Caco-2 (cell line): ENCODE data around the gene VEPH1. TPM values are rescaled to one million over a fixed set of nuclear protein-coding genes. Genes with fewer than 3 reads are reported as not detected.

Experiments used
- BruUV-seq: library from RNA; stranded (reverse); fragments of 400-500 nt; replicated peaks from 2 replicates; lab custom pipeline; 2021; lab: Mats Ljungman, UMichigan
- CTCF ChIA-PET: fragments of 300-600 bp; sonication (Branson Sonifier 250); formaldehyde crosslinking; loops from one replicate; lab custom pipeline; 2022; ENCODE audit warnings: antibody characterized with exemption; lab: Charles Lee
- POLR2A ChIA-PET: fragments of 300-600 bp; sonication (Branson Sonifier 250); formaldehyde crosslinking; loops from one replicate; lab custom pipeline; 2022; ENCODE audit warnings: antibody characterized with exemption; lab: Charles Lee
- DNase-seq, 2 experiments: peaks; one replicate each; pipeline versions ENCODE4 v3.0.0 to v3.0.0-alpha.2; 2020 to 2022
- H3K27me3 ChIP-seq: replicated peaks from 2 replicates; pipeline ENCODE4 v1.6.0; 2011; ENCODE audit warnings: low read length; ENCODE audit not compliant: control insufficient read depth, insufficient read depth
- H3K36me3 ChIP-seq: 2 replicates; pipeline ENCODE4 v1.5.1; 2011; ENCODE audit warnings: low read length; ENCODE audit not compliant: control insufficient read depth, insufficient read depth
- H3K4me1 ChIP-seq: fragments of 250-450 bp; sonication (Bioruptor Pico); 2 replicates; pipeline ENCODE4 v1.5.1; 2020; ENCODE audit warnings: mild to moderate bottlenecking
- H3K4me3 ChIP-seq: 2 replicates; pipeline ENCODE4 v1.5.1; 2011; ENCODE audit warnings: low read depth, mild to moderate bottlenecking, control low read depth, low read length
- H3K9me3 ChIP-seq: fragments of 250-450 bp; sonication (Bioruptor Pico); 2 replicates; pipeline ENCODE4 v1.5.1; 2020; ENCODE audit warnings: mild to moderate bottlenecking, moderate library complexity
- H3K27ac Mint-ChIP-seq: one replicate; pipeline ENCODE4 v1.8.0; 2022; ENCODE audit warnings: mixed read lengths; ENCODE audit not compliant: unreplicated experiment
- H3K27me3 Mint-ChIP-seq: one replicate; pipeline ENCODE4 v1.8.0; 2022; ENCODE audit warnings: mixed read lengths; ENCODE audit not compliant: insufficient read depth, unreplicated experiment
- H3K36me3 Mint-ChIP-seq: one replicate; pipeline ENCODE4 v1.8.0; 2022; ENCODE audit warnings: mild to moderate bottlenecking, mixed read lengths; ENCODE audit not compliant: insufficient read depth, unreplicated experiment
- H3K4me1 Mint-ChIP-seq: one replicate; pipeline ENCODE4 v1.8.0; 2022; ENCODE audit warnings: low read depth, mixed read lengths; ENCODE audit not compliant: unreplicated experiment
- H3K4me3 Mint-ChIP-seq: one replicate; pipeline ENCODE4 v1.8.0; 2022; ENCODE audit warnings: mild to moderate bottlenecking, moderate library complexity, mixed read lengths; ENCODE audit not compliant: unreplicated experiment
- H3K9me3 Mint-ChIP-seq: one replicate; pipeline ENCODE4 v1.8.0; 2022; ENCODE audit warnings: mixed read lengths; ENCODE audit not compliant: unreplicated experiment
- CTCF ChIP-seq, 2 experiments: fragments of 200-600 bp in 1 of 2; IDR thresholded peaks; 1 replicate in 1 of 2; 2 replicates in 1 of 2; pipeline versions ENCODE4 v1.5.1 to v1.8.0; 2011 to 2022; ENCODE audit warnings: antibody characterized with exemption in 1 of 2, control low read depth in 1 of 2, inconsistent platforms in 1 of 2, low read depth in 1 of 2, low read length in 1 of 2, mild to moderate bottlenecking in 1 of 2, moderate library complexity in 1 of 2; ENCODE audit not compliant: insufficient read depth in 1 of 2, severe bottlenecking in 1 of 2, unreplicated experiment in 1 of 2
- intact Hi-C: fragments of 100-400 bp; cut with micrococcal nuclease; formaldehyde crosslinking; loops from one replicate; pipeline ENCODE4 v1.10.0; 2022; ENCODE audit not compliant: unreplicated experiment
- total RNA-seq: library from RNA; stranded (reverse); gene quantifications from 2 replicates; pipeline ENCODE4 v1.2.3, GENCODE V29; 2022

VEPH1 gene
- total RNA-seq, 1 experiment from 2014 or later, result 12.0 TPM

- BruUV-seq, result no TSS peak
- H3K27ac Mint-ChIP-seq, result no peak overlapping the region
- H3K27me3 ChIP-seq, result no peaks in the 10 kb centered on the region; the same call in none of the 2 replicates
Observed at GRCh38 chr3:157285141-157285540, 218.1 kb downstream of the VEPH1 start.

GRCh38 chr3:157284688-157285087 is 218.5 kb downstream of the VEPH1 start:
- no peaks in the 10 kb centered on the region; the same call in 1 of the 2 replicates for H3K27me3 ChIP-seq
- BruUV-seq, result no TSS peak

More at GRCh38 chr3:157285141-157285540, 218.1 kb downstream of the VEPH1 start:
- Histone ChIP-seq H3K9me3 (no peaks in the 10 kb centered on the region), H3K4me1 (no peaks in the 10 kb centered on the region), H3K4me3 (no peak overlapping the region), H3K36me3 (no peaks in the 10 kb centered on the region)
- intact Hi-C loops, result no loop called here
- H3K36me3 Mint-ChIP-seq, result no peaks in the 10 kb centered on the region
- ChIA-PET POLR2A (no interaction called here), CTCF (no interaction called here)
- H3K27me3 Mint-ChIP-seq, result peaks cover 4% of the 10 kb centered on the region
- no peak for TF ChIP-seq CTCF (IDR thresholded peaks at IDR 0.05; ENCODE audit: insufficient read depth in 1 of 2, low read depth in 1 of 2, low read length in 1 of 2, severe bottlenecking in 1 of 2, unreplicated experiment in 1 of 2)
- no peaks in the 10 kb centered on the region for H3K9me3 Mint-ChIP-seq
- no peak overlapping the region for H3K4me3 Mint-ChIP-seq
- DNase-seq, result no peak
- no peaks in the 10 kb centered on the region for H3K4me1 Mint-ChIP-seq

GRCh38 chr3:157282261-157283191 is 220.7 kb downstream of the VEPH1 start:
- H3K27ac Mint-ChIP-seq, result no peak overlapping the region
- TF ChIP-seq CTCF (IDR thresholded peaks at IDR 0.05; ENCODE audit: insufficient read depth in 1 of 2, low read depth in 1 of 2, low read length in 1 of 2, severe bottlenecking in 1 of 2, unreplicated experiment in 1 of 2), result no peak
- no peak overlapping the region for H3K4me3 ChIP-seq
- ChIA-PET CTCF (no interaction called here), POLR2A (no interaction called here)
- H3K4me1 Mint-ChIP-seq, result no peaks in the 10 kb centered on the region
- no peaks in the 10 kb centered on the region; the same call in 1 of the 2 replicates for H3K27me3 ChIP-seq
- no peaks in the 10 kb centered on the region for H3K36me3 Mint-ChIP-seq
- intact Hi-C loops, result no loop called here
- no peaks in the 10 kb centered on the region for H3K4me1 ChIP-seq
- H3K36me3 ChIP-seq, result no peaks in the 10 kb centered on the region
- no peak for DNase-seq
- H3K4me3 Mint-ChIP-seq, result no peak overlapping the region
- peaks cover 4% of the 10 kb centered on the region for H3K27me3 Mint-ChIP-seq
- no peaks in the 10 kb centered on the region for H3K9me3 Mint-ChIP-seq
- BruUV-seq, result no TSS peak
- no peaks in the 10 kb centered on the region for H3K9me3 ChIP-seq

More at GRCh38 chr3:157284688-157285087, 218.5 kb downstream of the VEPH1 start:
- DNase-seq, result no peak
- POLR2A ChIA-PET, result no interaction called here
- Mint-ChIP-seq H3K36me3 (no peaks in the 10 kb centered on the region), H3K27me3 (peaks cover 4% of the 10 kb centered on the region), H3K9me3 (no peaks in the 10 kb centered on the region), H3K4me1 (no peaks in the 10 kb centered on the region), H3K4me3 (no peak overlapping the region), H3K27ac (no peak overlapping the region)
- H3K4me1 ChIP-seq, result no peaks in the 10 kb centered on the region
- H3K4me3 ChIP-seq, result no peak overlapping the region
- CTCF ChIA-PET, result no interaction called here
- intact Hi-C loops, result no loop called here
- no peaks in the 10 kb centered on the region for H3K9me3 ChIP-seq
- no peak for TF ChIP-seq CTCF (IDR thresholded peaks at IDR 0.05; ENCODE audit: insufficient read depth in 1 of 2, low read depth in 1 of 2, low read length in 1 of 2, severe bottlenecking in 1 of 2, unreplicated experiment in 1 of 2)
- no peaks in the 10 kb centered on the region for H3K36me3 ChIP-seq
